ENCODE results near the gene FAM184A.
"Not testable (repeated sequence)": the region's sequence is repeated elsewhere in the genome, so short reads cannot be mapped to it uniquely, and the experiment has no call there.

Gene FAM184A

GRCh38 chr6:119078376-119079282 lies at the start of gene FAM184A:
FAM184A (minus strand) TSS chr6:119078664; CDS start chr6:119078299, 365 bp downstream.
- DNase-seq (ENCODE audit: low spot score): peak; percentile 83

DNA sequence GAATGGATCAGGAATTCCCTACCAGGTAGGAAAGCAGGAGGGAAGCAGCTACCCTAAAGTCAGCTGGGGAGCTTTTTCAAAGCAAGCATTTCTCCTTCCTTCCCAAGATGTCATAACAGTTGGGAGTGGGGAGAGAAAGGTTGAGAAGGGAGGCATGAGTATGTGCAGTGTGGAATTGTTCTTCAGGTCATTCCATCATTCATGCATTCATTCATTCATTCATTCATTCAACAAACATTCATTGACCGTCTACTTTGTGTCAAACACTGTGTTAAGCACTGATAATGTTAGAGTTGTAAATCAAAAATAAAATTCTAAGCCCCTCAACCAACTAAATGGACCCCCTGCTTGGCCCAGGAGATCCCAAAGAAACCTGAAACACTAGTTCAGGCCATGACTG lies 49.2 kb upstream of the FAM184A start:
- no peak for DNase-seq (ENCODE audit: low spot score)

GRCh38 chr6:119126826-119127225 lies 48.4 kb upstream of the FAM184A start:
- no peak for DNase-seq (ENCODE audit: low spot score)

DNA sequence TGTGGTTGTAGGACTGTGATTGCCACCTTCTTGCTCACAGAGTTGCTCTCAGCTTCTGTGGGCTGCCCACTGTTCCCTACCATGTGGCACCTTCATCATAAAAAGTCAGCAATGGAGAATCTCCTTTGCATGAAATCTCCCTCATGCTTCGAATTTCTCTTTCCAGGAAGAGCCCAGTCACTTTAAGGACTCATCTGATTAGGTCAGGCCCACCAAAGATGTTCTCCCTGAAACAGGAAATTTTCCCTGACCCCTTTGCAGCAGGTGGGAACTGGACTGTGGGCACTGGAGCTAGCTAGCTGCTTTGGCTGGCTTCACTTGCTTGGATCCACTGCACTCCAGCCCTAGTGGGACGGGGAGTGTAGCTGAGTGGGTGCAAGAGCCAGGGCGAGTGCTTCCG lies 47.7 kb upstream of the FAM184A start:
- no peak for DNase-seq (ENCODE audit: low spot score)

- no peak for DNase-seq (ENCODE audit: low spot score)
These were observed 47.1 kb upstream of the FAM184A start for GRCh38 chr6:119125576-119125975.

GRCh38 chr6:119124079-119124824 lies 45.8 kb upstream of the FAM184A start:
- no peak for DNase-seq (ENCODE audit: low spot score)

- DNase-seq (ENCODE audit: low spot score): no peak
These were observed 43.9 kb upstream of the FAM184A start for GRCh38 chr6:119122336-119122735.

DNA sequence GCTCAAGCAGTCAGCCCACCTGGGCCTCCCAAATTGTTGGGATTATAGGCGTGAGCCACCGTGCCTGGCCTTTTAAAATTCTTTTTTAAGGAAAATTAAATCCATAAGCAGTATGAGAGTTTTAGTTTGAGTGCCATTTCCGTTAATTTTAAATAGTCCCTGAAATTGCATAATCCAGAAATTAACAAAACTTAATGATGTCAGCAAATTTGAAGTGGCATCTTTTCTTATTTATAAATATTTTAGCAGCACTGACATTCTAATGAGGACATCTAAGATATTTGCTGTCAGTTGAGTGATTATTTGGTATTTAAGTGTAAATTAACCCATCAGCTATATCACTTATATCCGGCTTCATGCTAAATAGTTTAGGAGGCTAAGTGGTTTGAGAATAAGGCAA lies 42.9 kb upstream of the FAM184A start:
- no peak for DNase-seq (ENCODE audit: low spot score)

- DNase-seq (ENCODE audit: low spot score): no peak
These were observed 41.5 kb upstream of the FAM184A start for GRCh38 chr6:119119989-119120388.

GRCh38 chr6:119119062-119119461 lies 40.6 kb upstream of the FAM184A start:
- not testable (repeated sequence) for DNase-seq (ENCODE audit: low spot score)

- no peak for DNase-seq (ENCODE audit: low spot score)
These were observed 38.3 kb upstream of the FAM184A start for GRCh38 chr6:119116712-119117281.

DNA sequence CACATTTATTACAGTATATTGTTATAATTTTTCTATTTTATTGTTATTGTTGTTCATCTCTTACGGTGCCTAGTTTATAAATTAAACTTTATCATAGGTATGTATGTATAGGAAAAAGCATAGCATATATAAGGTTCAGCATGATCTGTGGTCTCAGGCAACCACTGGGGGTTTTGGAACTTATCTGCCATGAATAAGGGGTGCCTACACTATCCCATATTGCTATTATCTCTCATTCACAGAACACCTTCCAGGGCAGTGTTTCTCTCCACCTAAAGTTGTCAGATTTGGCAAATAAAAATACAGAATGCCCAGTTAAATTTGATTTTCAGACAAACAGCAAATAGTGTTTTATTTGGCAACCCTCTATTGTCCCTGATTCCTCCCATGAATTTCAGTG lies 35.5 kb upstream of the FAM184A start:
- no peak for DNase-seq (ENCODE audit: low spot score)

DNA sequence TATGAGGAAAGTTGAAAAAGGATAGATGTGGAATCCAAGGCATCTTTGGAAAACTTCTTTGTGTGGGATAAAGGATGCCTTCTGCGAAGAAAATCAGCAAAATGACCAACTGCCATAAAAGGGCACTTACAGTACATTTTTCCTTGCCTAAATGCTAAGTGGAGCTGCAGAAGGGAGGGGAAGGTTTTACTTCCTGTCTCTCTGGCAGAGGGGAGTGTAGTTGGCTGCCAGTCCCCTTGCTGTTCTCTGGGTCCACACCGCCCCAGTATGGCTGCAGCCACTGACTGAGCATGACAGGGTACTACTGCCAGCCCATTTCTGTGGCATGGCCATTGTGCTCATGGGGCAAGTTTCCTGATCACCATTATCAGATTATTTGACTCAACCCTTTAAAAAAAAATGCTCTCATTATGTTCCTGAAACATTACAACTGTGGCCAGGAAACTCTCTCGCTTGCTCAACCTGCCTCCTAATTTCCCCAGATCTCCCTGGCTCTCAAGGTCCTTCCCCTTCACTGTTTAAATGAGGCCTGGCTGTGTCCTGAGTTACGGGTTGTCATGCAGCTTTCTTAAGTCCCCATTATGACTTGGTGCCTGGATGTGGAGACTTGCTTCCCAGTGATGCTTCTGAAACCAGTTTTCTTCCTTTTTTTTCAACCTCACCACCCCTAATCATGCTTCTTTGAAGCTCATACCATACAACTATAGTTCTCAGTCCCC lies 34.5 kb upstream of the FAM184A start:
- DNase-seq (ENCODE audit: low spot score): no peak

- DNase-seq (ENCODE audit: low spot score): peak; percentile 75
These were observed 32.4 kb upstream of the FAM184A start for GRCh38 chr6:119110601-119111548.

- no peak for DNase-seq (ENCODE audit: low spot score)
These were observed 31.3 kb upstream of the FAM184A start for GRCh38 chr6:119109654-119110325.

- DNase-seq (ENCODE audit: low spot score): no peak
These were observed 29.6 kb upstream of the FAM184A start for GRCh38 chr6:119108076-119108475.

DNA sequence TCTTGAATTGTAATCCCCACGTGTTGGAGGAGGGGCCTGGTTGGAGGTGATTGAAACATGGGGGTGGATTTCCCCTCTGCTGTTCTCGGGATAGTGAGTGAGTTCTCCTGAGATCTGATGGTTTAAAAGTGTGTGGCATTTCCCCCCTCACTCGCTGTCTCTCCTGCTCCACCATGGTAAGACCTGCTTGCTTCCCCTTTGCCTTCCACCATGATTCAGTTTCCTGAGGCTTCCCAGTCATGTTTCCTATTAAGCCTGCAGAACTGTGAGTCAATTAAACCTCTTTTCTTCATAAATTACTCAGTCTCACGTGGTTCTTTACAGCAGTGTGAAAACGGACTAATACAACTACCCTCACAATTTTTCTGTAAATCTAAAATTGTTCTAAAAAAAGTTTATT lies 26.8 kb upstream of the FAM184A start:
- no peak for DNase-seq (ENCODE audit: low spot score)

DNA sequence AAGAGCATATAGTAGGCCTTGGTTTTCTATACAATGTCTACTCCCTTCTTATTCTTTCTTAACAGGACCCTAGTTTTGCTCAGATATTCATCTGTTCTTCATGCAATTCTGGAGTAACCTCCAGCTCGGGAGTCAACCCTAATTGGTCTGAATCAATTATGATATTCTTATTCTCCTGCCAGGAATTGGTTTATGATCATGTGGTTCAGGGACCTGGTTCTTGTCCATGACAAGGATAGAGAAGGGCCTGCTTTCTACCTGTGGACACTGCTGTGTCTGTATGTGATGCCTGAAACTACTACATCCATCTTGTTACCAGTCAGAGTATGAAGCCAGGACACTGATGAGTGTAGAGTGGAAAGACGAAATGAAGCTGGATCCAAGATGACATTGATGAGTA lies 24.4 kb upstream of the FAM184A start:
- DNase-seq (ENCODE audit: low spot score): no peak

DNA sequence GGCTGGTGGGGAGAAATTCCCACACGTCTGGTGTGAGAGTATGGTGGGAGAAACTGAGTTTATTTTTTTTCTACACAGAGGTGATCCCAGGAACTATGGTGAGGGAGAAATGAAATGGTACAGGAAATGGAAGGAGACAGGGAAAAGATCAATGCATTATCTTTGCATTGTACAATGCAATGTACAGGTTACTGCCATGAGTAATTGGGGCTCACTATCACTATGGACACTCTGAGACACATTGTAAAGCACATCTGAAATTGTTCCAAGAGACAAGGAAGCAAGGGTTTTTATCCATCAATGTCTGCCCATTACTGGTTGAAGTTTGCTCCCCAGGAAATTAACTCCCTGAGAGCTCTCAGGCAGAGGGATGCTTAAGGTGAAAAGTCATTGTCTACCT lies 21.7 kb upstream of the FAM184A start:
- no peak for DNase-seq (ENCODE audit: low spot score)

DNA sequence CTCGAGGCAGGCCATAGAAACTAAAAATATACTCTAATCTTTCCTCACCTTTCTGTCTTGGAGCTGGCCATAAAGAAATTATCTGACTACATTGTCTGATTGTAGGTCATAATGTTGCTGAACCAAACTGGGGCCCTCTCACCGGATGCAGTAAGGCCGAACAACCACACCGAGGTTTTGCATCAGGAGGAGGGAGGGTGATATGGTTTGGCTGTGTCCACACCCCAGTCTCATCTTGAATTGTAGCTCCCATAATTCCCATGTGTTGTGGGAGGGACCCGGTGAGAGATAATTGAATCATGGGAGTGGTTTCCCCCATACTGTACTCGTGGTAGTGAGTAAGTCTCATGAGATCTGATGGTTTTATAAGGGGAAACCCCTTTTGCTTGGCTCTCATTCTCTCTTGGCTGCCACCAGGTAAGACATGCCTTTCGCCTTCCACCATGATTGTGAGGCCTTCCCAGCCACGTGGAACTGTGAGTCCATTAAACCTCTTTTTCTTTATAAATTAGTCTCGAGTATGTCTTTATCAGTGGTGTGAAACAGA lies 19.4 kb upstream of the FAM184A start:
- DNase-seq (ENCODE audit: low spot score): not testable (repeated sequence)
